NB4 (cell line): ENCODE data around the gene DPYD.

Experiments
- CTCF ChIP-seq: IDR thresholded peaks from one replicate; pipeline ENCODE4 v1.5.1; 2012; ENCODE audit warnings: low read depth, low read length
- MAX ChIP-seq: IDR thresholded peaks from 2 replicates; pipeline ENCODE4 v1.6.1; 2011; ENCODE audit warnings: low read depth, low read length
- MYC ChIP-seq: IDR thresholded peaks from 2 replicates; pipeline ENCODE4 v1.6.1; 2011; ENCODE audit warnings: low read depth, low read length
- POLR2A ChIP-seq: IDR thresholded peaks from 2 replicates; pipeline ENCODE4 v1.6.1; 2011; ENCODE audit warnings: mild to moderate bottlenecking; ENCODE audit not compliant: insufficient read length; ENCODE audit errors: extremely low read depth

- TF ChIP-seq CTCF: no peak
- no peak for TF ChIP-seq MAX
- no peak for TF ChIP-seq POLR2A
- TF ChIP-seq MYC: no peak
Observed at GRCh38 chr1:97911266-97912215, 9.3 kb downstream of the DPYD start.
